GM18511 (cell line): ENCODE results near the gene ZNF823.

ENCODE experiments used
- ATAC-seq: cut with Tn5 transposase; IDR thresholded peaks from one replicate; pipeline ENCODE4 v1.9.1; 2021; ENCODE audit warnings: mild to moderate bottlenecking, moderate library complexity; ENCODE audit not compliant: unreplicated experiment

The ZNF823 gene

DNA sequence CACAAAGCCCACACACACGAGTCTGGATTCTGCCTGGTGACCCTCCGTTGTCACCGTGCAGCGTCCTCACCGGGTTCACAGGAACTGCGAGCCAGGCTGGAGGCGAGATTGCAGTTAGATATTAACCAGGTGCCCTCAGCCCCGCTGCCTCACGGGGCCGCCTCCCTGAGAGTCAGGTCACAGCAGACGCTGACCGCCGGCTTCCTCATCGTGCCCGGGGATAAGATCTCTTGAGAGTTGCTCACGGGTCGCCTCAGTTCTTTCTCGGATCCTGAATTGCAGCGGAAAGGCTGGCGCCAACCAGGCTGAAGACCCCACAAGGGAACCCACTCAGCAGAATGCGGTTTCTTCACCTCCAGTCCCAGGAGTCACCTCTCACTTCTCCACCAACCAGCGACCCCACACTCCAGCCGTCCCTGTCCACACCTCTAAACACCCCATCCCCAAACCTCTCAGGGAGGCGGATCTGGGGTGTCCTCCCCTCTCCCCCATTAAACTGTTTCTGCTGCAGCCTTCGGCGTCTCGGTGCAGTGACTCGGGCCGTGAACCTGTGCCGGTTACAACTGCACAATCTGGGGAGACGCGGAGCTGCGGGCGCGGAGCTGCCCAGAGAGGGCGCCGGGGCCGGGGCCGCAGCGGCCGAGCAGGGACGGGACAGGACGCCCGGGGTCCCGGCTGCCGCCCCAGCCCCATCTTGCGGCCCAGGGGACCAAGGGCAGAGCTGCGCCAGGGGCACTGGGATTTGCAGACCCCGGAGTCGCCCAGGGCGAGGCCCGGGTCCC is 591 bp downstream of the ZNF823 start:
- peak; percentile 46 for ATAC-seq

DNA sequence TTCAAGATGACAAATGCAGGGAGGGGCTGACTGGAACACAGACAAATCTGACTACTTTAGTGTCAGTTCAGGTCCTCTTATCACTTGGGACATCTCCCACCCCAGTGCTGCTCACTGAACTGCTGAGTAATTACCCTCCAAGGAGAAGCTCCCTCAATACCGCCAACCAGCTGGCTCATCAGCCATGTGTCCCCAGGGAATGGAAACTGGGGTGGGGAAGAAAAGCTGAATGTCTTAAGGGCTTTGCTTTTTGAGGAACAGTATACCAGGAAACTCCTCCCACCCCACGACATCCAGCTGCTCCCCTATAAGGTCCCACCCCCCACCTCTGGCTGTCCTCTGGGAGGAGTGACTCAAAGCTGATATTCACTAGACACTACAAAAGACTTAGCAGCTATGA is 2.0 kb downstream of the ZNF823 start:
- no peak for ATAC-seq

DNA sequence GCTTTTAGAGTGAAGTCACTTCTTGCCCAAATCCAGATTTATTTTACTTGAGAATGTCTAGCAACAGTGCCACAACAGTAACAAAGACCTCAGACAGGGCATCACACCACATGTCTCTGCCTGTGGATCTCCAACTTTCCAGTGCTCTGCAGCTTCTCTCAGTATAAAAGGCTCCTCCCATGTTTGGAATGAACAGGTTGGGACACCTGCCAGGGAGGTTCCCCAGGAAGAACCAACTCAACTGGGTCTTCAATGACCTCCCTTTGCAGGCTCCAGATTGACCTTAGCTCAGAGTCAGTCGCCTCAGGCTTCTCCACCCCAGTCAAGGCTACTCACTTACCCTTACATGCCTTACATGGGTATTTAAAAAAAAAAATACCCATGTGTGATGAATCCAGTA is 3.4 kb downstream of the ZNF823 start:
- ATAC-seq = no peak

DNA sequence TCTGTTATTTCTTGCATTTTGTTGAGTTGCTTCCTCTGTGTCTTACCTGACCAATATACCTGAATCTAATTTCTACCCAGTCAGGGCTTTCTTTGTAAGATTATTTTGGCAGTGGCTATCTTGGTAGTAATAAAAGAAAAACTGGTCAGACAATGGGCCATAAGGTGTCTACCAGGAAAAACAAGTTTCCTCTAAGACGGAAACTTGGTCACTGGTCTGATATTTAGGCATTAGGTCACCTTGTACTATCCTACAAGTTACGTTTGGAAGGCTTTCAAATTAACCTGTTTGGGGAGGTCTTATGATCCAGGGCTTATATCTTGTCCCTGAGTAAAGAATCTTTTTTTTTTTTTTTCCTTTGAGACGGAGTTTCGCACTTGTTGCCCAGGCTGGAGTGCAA is 9.2 kb downstream of the ZNF823 start:
- no peak for ATAC-seq

DNA sequence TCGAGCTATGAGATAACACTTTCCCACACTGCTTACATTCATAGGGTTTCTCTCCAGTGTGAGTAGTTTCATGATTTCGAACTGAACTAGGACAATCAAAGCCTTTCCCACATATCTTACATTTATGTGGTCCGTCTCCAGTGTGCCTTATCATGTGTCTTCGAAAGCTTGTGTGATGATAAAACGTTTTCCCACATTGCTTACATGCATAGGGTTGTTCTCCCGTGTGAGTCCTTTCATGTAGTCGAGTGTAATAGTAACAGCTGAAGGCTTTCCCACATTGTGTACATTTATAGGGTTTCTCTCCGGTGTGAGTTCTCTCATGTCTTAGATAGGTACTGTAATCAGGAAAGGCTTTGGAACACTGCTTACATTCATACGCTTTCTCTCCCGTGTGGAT is 16.3 kb downstream of the ZNF823 start:
- ATAC-seq = no peak

DNA sequence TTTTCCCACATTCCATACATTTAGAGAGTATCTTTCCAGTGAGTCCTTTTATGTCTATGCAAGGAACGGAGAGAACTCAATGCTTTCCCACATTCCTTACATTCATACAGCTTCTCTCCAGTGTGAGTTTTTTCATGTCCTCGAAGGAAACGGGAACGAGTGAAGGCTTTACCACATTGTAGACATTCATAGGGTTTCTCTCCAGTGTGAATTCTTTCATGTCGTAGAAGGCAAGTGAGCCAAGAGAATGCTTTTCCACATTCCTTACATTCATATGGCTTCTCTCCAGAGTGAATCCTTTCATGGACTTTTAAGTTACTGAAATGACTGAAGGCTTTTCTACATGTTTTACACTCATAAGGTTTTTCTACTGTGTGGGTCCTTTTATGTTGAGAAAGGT is 17.1 kb downstream of the ZNF823 start:
- no peak for ATAC-seq

DNA sequence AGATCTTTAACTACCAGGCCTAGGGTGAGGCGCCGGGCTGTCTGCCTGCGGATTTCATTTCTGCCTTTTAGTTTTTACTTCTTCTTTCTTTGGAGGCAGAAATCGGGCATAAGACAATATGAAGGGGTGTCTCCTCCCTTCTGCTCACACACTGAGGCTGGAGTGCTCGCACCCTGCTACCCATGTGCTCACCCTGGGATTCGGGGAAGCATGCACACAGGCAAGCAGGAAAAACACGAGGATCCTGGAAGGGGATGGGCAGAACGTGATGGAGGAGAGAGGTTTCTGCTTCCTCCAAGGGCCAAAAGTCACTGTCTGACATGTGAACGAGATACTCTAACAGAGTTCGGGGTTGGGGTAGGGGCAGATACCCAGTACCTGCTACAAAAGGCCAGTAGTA is 28.4 kb downstream of the ZNF823 start:
- no peak for ATAC-seq

DNA sequence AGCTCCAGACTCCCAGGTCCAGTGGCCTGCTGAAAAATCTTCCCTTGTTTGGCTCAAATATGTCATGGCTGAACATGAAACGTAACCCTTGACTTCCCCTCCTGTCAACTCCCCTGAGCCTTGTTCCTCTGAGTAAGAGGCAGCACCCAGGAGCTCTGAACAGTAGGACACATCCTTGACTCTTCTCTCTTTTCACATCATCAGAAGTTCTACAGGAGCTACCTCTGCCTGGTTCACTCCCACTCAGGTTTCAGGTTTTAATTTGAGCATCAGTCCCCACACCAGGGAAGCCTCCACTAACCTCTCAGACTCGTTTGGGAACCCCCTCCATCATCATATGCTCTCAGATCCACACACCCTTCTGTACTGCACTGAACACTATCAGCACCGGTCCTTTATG is 30.3 kb downstream of the ZNF823 start:
- ATAC-seq = no peak

DNA sequence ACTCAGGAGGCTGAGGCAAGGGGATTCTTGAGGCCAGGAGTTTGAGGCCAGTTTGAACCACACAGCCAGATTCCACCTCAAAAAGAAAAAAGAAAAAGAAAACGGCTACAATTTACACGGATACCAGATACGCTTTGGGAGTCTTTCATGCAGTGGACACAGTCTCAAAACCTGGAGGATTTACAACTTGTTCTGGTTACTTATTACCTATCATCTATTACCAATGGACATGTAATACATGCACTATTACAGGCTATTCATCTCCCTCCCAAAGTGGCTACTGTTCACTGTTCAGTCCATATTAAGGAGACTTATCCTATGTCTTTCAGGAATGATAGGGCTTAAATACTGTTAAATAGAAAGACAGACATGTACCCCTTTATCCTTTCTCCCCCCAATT is 33.3 kb downstream of the ZNF823 start:
- ATAC-seq = no peak

DNA sequence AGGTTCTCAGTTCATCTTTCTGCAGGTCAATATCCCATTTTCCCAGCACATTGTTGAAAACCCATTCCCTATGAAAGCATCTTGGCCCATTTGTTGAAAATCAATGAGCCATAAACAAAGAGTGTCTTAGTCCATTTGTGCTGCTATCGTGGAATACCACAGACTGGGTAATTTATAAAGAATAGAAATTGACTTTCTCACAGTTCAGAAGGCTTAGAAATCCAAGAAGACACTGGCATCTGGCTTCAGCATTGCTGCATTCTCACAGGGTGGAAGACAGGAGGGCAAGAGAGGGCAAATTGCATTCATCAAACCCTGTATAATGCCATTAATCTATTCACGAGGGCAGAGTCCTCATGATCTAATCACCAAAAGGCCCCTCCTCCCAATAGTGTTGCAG is 34.1 kb downstream of the ZNF823 start:
- no peak for ATAC-seq

DNA sequence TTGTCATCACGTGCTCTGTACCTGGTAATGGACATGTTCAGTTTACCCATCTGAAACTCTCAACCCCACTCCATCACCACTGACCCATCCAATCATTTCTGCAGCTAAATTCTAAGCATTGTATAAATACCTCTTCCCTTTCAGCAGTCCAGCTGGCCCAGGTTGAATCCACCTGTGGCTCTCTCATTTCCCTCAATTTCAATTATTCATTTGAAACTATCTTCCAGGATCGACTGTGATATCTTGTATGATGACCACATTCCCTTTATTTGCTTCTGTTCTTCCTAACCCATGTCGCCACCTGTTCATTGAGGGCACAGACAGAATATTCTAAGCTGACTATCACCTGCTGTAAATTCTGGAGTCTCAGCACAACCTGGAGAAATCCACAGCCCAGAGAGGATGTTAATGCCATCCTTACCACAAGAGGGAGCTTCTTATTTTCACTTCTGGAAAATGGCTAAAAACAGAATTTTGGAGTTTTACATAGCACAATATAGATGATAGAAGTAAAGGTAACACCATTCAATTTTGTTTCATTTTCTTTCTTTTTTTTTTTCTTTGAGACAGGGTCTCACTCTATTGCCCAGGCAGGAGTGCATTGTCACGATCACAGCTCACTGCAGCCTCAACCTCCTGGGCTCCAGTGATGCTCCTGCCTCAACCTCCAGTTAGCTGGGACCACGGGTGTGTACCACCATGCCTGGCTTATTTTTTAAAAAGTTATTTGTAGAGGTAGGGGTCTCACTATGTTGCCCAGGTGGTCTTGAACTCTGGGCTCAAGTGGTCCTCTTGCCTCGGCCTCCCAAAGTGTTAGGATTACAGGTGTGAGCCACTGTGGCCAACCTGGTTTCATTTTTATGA is 38.6 kb downstream of the ZNF823 start:
- ATAC-seq = no peak

DNA sequence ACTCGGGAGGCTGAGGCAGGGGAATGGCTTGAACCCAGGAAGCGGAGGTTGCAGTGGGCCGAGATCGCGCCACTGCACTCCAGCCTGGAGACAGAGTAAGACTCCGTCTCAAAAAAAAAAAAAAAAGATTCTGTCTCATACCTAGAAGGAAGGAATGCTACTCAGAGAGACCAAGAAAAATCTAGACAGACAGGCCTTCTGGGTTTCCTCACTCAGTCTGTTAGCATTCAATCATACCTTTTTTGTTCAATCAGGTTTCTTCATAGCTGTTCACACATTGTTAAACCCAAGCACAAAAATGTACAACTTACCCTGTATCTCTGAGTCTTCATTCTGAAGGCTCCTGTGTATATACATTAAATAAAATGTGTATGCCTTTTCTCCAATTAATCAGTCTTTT is 40.5 kb downstream of the ZNF823 start:
- no peak for ATAC-seq

DNA sequence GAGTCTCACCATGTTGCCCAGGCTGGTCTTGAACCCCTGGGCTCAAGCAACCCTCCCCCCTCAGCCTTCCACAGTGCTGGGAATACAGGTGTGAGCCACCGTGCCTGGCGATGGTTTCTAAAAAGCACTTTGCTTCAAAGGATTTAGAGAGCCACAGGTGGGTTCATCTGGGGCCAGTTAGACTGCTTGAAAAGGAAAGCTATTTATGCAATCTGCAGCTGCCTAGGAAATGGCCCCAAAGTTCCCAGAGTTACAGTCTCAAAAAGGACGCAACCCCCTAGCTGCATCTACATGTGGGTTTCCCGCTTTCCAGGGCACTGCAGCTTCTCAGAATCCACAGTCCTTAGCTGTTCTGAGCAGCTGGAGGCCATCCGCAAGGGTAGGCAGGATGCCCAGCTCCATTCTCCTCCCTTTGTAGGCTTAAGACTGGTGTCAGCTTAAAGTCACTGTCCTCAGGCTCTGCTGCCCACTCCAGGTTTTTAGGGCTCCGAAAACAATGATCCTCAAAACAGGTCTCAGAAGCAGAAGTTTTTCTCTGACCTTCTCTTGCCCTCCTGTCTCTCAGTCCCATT is 41.4 kb downstream of the ZNF823 start:
- ATAC-seq = no peak

DNA sequence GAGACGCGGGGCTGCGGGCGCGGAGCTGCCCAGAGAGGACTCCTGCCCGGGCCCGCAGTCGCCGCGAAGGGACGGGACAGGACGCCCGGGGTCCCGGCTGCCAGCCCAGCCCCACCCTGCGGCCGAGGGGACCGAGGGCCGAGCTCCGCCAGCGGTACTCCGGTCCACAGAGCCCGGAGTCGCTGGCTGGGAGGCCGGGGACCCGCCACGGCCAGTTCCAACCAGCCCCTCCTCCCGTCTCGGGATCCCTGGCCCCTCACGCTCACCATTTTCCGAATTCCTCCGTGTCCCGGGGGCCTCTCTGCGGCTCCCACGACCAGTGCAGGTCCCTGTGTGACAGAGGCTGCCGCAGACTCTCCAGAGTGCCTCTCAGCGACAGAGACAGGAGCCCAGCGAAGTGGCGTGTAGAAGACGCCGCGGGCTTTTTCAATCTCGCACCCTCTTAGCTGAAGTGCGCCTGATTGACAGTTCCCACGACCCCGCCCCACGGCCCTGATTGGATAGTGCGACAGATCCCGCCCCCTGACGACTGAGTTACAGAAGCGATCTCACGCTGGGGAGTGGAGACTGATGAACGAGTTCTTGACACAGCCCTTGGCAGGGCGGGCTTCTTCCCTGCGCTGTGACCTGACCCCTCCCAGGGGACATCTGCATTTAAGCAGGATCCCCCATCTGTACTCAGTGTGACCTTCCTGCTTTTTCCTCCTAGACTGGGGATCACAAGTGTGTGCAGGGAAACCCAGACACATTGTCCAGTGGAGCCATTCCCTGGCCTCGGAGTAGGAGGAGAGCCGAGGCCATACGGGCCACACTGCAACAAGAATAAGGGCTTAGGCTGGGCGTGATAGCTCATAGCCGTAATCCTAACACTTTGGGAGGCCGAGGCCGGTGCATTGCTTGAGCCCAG is 44.0 kb downstream of the ZNF823 start:
- ATAC-seq = peak; percentile 66

DNA sequence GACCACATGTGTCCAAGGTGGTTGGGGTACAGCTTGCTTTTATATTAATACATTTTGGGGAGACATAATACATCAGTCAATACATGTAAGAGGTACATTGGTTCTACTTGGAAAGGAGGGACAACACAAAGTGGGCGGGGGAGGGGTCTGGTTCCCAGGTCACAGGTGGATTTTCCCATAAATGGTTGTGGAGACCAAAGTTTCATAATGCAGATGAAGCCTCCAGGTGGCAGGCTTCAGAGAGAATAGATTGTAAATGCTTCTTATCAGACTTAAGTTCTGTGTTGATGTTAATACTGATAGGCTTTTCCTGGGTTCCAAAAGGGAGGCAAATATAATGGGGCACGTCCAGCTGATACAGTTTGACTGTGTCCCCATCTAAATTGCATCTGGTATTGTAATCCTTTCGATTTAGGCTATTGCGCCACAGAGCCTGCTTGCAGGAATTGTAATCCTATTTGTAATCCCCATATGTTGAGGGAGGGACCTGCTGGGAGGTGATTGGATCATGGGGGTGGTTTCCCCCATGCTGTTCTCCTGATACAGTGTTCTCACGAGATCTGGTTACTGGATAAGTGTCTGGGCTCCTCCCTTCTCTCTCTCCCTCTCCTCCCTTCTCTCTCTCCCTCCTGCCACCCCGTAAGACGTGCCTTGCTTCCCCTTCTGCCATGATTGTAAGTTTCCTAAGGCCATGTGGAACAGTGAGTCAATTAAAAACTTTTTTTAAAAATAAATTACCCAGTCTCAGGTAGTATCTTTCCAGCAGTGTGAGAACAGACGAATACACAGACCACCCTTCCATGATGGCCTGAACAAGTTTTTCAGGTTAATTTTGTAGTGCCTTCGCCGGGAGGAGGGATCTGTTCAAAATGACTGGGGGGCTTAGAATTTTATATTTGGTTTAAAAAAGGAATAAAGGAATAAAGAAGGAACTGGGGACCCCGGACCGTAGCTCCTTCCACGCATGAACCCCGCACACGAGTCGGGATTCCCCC is 44.9 kb downstream of the ZNF823 start:
- no peak for ATAC-seq

DNA sequence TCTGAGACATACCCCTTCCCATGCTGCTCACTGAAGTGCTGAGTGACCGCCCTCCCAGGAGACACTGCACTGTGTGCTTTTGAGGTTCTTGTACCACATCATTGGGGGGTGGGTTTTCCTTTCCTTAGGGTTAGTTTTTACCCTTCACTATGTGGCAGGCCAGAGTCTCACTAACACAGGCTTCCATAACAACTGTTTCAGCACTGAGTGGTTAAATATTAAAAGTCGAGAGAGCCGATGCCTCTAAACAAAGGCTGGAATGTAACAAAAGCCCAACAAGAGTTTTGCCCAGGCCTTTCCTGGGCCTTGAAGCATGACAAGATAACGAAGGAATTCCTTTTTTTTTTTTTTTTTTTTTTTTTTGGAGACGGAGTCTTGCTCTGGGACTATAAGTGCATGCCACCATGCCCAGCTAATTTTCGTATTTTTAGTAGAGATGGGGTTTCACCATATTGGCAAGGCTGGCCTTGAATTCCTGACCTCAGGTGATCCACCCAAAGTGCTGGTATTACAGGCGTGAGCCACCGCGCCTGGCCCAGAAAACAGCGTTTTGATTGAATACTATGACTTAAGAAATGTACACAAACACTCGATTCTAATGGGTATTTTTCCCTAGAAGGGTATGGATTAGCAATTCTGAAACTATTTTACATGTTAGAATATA is 46.5 kb downstream of the ZNF823 start:
- no peak for ATAC-seq

DNA sequence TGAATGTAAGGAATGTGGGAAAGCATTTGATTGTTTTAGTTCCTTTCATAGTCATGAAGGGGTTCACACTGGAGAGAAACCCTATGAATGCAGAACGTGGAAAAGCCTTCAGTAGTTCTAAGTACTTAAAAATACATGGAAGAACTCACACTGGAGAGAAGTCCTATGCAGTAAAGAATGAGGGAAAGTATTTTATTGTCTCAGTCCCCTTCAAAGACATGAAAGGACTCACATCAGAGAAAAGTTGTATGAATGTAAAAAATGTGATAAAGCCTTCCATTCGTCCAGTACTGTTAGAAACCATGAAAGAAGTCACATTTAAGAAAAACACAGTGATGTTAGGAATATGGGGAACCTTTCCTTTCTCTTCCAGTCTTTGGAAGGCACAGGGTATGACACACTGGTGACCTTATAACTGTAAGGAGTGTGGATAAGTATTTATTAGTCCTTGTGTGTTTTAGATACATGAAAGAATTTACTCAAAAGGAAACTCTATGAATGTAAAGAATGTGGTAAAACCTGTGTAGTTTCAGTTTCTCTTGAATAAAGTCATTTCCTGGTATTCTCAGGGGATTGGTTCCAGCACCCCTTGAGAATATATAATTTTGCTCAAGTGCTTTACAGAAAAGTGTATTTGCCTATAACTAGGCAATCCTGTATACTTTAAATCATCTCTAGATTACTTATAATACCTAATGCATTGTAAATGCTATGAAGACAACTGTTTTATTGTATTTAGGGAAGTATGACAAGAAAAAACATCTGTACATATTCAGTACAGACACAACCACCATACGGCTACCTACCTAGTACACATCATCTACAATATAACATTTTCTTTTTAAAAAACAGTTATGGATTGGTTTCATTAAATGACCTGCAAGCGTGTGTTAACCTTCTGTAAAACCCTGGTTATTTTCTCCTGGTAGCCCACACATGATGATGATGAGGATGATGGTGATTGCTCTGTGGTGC is 52.8 kb downstream of the ZNF823 start:
- no peak for ATAC-seq
